Chondrocyte (in vitro differentiated cells): ENCODE data around the gene PAQR5. TPM values are rescaled to one million over a fixed set of nuclear protein-coding genes. Genes with fewer than 3 reads are reported as not detected.

Experiments
- DNase-seq: peaks from one replicate; pipeline ENCODE4 v3.0.0; 2021; ENCODE audit warnings: mixed read lengths, low spot score
- H3K27ac Mint-ChIP-seq: one replicate; pipeline ENCODE4 v1.8.0; 2021; ENCODE audit warnings: mild to moderate bottlenecking, moderate library complexity, mixed read lengths; ENCODE audit not compliant: unreplicated experiment
- H3K27me3 Mint-ChIP-seq: 2 replicates; pipeline ENCODE4 v1.8.0; 2021; ENCODE audit warnings: low read depth, mixed read lengths
- H3K36me3 Mint-ChIP-seq: 2 replicates; pipeline ENCODE4 v1.8.0; 2021; ENCODE audit warnings: low read depth, mixed read lengths
- H3K4me1 Mint-ChIP-seq: 2 replicates; pipeline ENCODE4 v1.8.0; 2021; ENCODE audit warnings: low read depth, mild to moderate bottlenecking, mixed read lengths
- H3K4me3 Mint-ChIP-seq: one replicate; pipeline ENCODE4 v1.8.0; 2021; ENCODE audit warnings: mild to moderate bottlenecking, moderate library complexity, mixed read lengths; ENCODE audit not compliant: unreplicated experiment
- H3K9me3 Mint-ChIP-seq: 2 replicates; pipeline ENCODE4 v1.8.0; 2021; ENCODE audit warnings: low read depth, mixed read lengths
- CTCF ChIP-seq: fragments of 200-600 bp; sonication (generic); IDR thresholded peaks from 2 replicates; pipeline ENCODE4 v1.5.0; 2021; ENCODE audit warnings: antibody characterized with exemption, mild to moderate bottlenecking, moderate library complexity
- total RNA-seq: library from RNA; stranded (reverse); gene quantifications from 3 replicates; pipeline ENCODE4 v1.2.1, GENCODE V29; 2021

PAQR5 gene
- total RNA-seq, 1 donor from 2014 or later, result 0.20 TPM

GRCh38 chr15:69417581-69417980 lies 118.9 kb downstream of the PAQR5 start:
- Mint-ChIP-seq H3K4me3 (no peak overlapping the region), H3K27ac (no peak overlapping the region), H3K9me3 (no peaks in the 10 kb centered on the region), H3K36me3 (peaks cover 3% of the 10 kb centered on the region), H3K4me1 (peaks cover 54% of the 10 kb centered on the region), H3K27me3 (no peaks in the 10 kb centered on the region)
- no peak for TF ChIP-seq CTCF
- no peak for DNase-seq

GRCh38 chr15:69421498-69421897 lies 122.8 kb downstream of the PAQR5 start:
- Mint-ChIP-seq H3K36me3 (peaks cover 7% of the 10 kb centered on the region), H3K4me3 (no peak overlapping the region), H3K9me3 (no peaks in the 10 kb centered on the region), H3K27ac (peak overlapping the region; percentile 84), H3K27me3 (no peaks in the 10 kb centered on the region), H3K4me1 (peaks cover 50% of the 10 kb centered on the region)
- no peak for TF ChIP-seq CTCF
- no peak for DNase-seq

GRCh38 chr15:69422336-69422895 lies 123.7 kb downstream of the PAQR5 start:
- Mint-ChIP-seq H3K4me3 (no peak overlapping the region), H3K9me3 (no peaks in the 10 kb centered on the region), H3K36me3 (peaks cover 7% of the 10 kb centered on the region), H3K4me1 (peaks cover 50% of the 10 kb centered on the region), H3K27ac (peak overlapping the region; percentile 84), H3K27me3 (no peaks in the 10 kb centered on the region)
- no peak for TF ChIP-seq CTCF
- DNase-seq, result no peak

- Mint-ChIP-seq H3K27ac (no peak overlapping the region), H3K36me3 (peaks cover 9% of the 10 kb centered on the region), H3K4me3 (no peak overlapping the region), H3K4me1 (peaks cover 39% of the 10 kb centered on the region), H3K27me3 (no peaks in the 10 kb centered on the region), H3K9me3 (no peaks in the 10 kb centered on the region)
- no peak for TF ChIP-seq CTCF
- DNase-seq, result no peak
Measured at GRCh38 chr15:69424001-69424400, 125.3 kb downstream of the PAQR5 start.

- Mint-ChIP-seq H3K36me3 (peaks cover 6% of the 10 kb centered on the region), H3K27me3 (no peaks in the 10 kb centered on the region), H3K4me3 (no peak overlapping the region), H3K9me3 (no peaks in the 10 kb centered on the region), H3K27ac (no peak overlapping the region), H3K4me1 (peaks cover 37% of the 10 kb centered on the region)
- no peak for DNase-seq
- TF ChIP-seq CTCF, result no peak
Measured at GRCh38 chr15:69424748-69425413, 126.2 kb downstream of the PAQR5 start.
